HepG2 (cell line): ENCODE measurements around the gene PCDHB1. TPM values are rescaled to one million over a fixed set of nuclear protein-coding genes. Genes with fewer than 3 reads are reported as not detected.

Experiments used
- ATAC-seq: fragments of 200-7000 bp; cut with Tn5 transposase; 3 replicates; pipeline ENCODE4 v1.9.1; 2020; ENCODE audit warnings: mild to moderate bottlenecking, moderate library complexity
- BruUV-seq: library from RNA; stranded (reverse); fragments of 400-500 nt; replicated peaks from 2 replicates; lab custom pipeline; 2021; lab: Mats Ljungman, UMichigan
- CTCF ChIA-PET: fragments of 300-600 bp; formaldehyde crosslinking; extraction: SDS; loops from one replicate; lab custom pipeline; 2021; ENCODE audit warnings: low total read pairs, inconsistent platforms, low intra/inter-chr PET ratio; lab: Yijun Ruan, JAX
- POLR2A ChIA-PET: fragments of 350-600 bp; sonication (Branson Sonifier 250); formaldehyde crosslinking; loops from one replicate; lab custom pipeline; 2020; ENCODE audit warnings: antibody characterized with exemption, inconsistent platforms; lab: Yijun Ruan, JAX
- DNase-seq: peaks from one replicate; pipeline ENCODE4 v3.0.0-alpha.2; 2015; ENCODE audit warnings: low spot score
- FAIRE-seq: peaks from 3 replicates; lab custom pipeline; 2011; peaks lifted over from hg19 to GRCh38; lab: Jason Lieb, UNC
- H2AFZ ChIP-seq: one replicate; pipeline ENCODE4 v1.6.1; 2011; ENCODE audit warnings: low read length, inconsistent platforms
- H3K27ac ChIP-seq: fragments of 300-600 bp; 3 replicates; pipeline ENCODE4 v1.8.0; 2011; ENCODE audit warnings: mixed run types, mild to moderate bottlenecking, mixed read lengths, low read length, inconsistent platforms; ENCODE audit not compliant: insufficient read depth; ENCODE audit errors: extremely low read length
- H3K27me3 ChIP-seq, 2 experiments: fragments of 200-600 bp in 1 of 2; 2 replicates in 1 of 2; 3 replicates in 1 of 2; pipeline versions ENCODE4 v1.6.0 to v1.8.0; 2011; ENCODE audit warnings: low read length in 2 of 2, mild to moderate bottlenecking in 2 of 2, moderate library complexity in 2 of 2, inconsistent platforms in 1 of 2; ENCODE audit not compliant: insufficient read depth in 2 of 2, control insufficient read depth in 1 of 2
- H3K36me3 ChIP-seq, 2 experiments: fragments of 200-600 bp in 1 of 2; replicated peaks in 1 of 2; 2 replicates in 1 of 2; 3 replicates in 1 of 2; pipeline versions ENCODE4 v1.5.1 to v1.8.0; 2011; ENCODE audit warnings: low read length in 2 of 2, inconsistent platforms in 1 of 2; ENCODE audit not compliant: insufficient read depth in 2 of 2, control insufficient read depth in 1 of 2
- H3K4me1 ChIP-seq: 2 replicates; pipeline ENCODE4 v1.5.1; 2012; ENCODE audit warnings: low read length, inconsistent platforms; ENCODE audit not compliant: insufficient read depth
- H3K4me2 ChIP-seq: 2 replicates; pipeline ENCODE4 v1.6.0; 2011; ENCODE audit warnings: low read depth, low read length, inconsistent platforms
- H3K4me3 ChIP-seq, 3 experiments: fragments of 200-600 bp in 1 of 3; sonication (generic), shearing (Covaris generic) in 1 of 3; replicated peaks in 1 of 3; 2 replicates each; pipeline ENCODE4 v1.5.1; 2011 to 2016; ENCODE audit warnings: low read length in 3 of 3, inconsistent platforms in 2 of 3, low read depth in 2 of 3, mild to moderate bottlenecking in 2 of 3, control low read depth in 1 of 3, mixed read lengths in 1 of 3; ENCODE audit not compliant: insufficient read depth in 1 of 3
- H3K79me2 ChIP-seq: one replicate; pipeline ENCODE4 v1.6.1; 2011; ENCODE audit warnings: low read length, inconsistent platforms; ENCODE audit not compliant: insufficient read depth
- H3K9ac ChIP-seq: 2 replicates; pipeline ENCODE4 v1.6.0; 2011; ENCODE audit warnings: mild to moderate bottlenecking, low read depth, low read length, inconsistent platforms; ENCODE audit not compliant: insufficient read depth
- H3K9me3 ChIP-seq: 2 replicates; pipeline ENCODE4 v1.5.1; 2012; ENCODE audit warnings: mild to moderate bottlenecking, low read length
- H4K20me1 ChIP-seq: 2 replicates; pipeline ENCODE4 v1.6.0; 2011; ENCODE audit warnings: inconsistent platforms, mild to moderate bottlenecking, low read length, moderate library complexity; ENCODE audit not compliant: insufficient read depth
- TP53 ChIP-seq: sonication (generic); formaldehyde crosslinking; conservative IDR thresholded peaks from 2 replicates; pipeline ENCODE4 v1.4.0; 2020; ENCODE audit warnings: missing genetic modification reagents
- UBTF ChIP-seq: sonication (generic); formaldehyde crosslinking; IDR thresholded peaks from 2 replicates; pipeline ENCODE4 v1.4.0; 2020; ENCODE audit warnings: mild to moderate bottlenecking, missing genetic modification reagents
- ZBTB7B ChIP-seq: sonication (generic); formaldehyde crosslinking; IDR thresholded peaks from 2 replicates; pipeline ENCODE4 v1.4.0; 2020; ENCODE audit warnings: missing genetic modification reagents
- ZC3H4 ChIP-seq: sonication (generic); formaldehyde crosslinking; IDR thresholded peaks from 2 replicates; pipeline ENCODE4 v1.4.0; 2020; ENCODE audit warnings: missing genetic modification reagents, borderline replicate concordance
- ZNF136 ChIP-seq: sonication (generic); formaldehyde crosslinking; IDR thresholded peaks from 2 replicates; pipeline ENCODE4 v1.8.1; 2022; ENCODE audit warnings: low read depth, mild to moderate bottlenecking, moderate library complexity, missing genetic modification reagents
- ZNF234 ChIP-seq: sonication (generic); formaldehyde crosslinking; conservative IDR thresholded peaks from 2 replicates; pipeline ENCODE4 v1.5.1; 2020; ENCODE audit warnings: mild to moderate bottlenecking, missing genetic modification reagents
- ZNF281 ChIP-seq: sonication (generic); formaldehyde crosslinking; IDR thresholded peaks from 2 replicates; pipeline ENCODE4 v1.4.0; 2020; ENCODE audit warnings: missing genetic modification reagents, borderline replicate concordance
- ZNF383 ChIP-seq: sonication (generic); formaldehyde crosslinking; IDR thresholded peaks from 2 replicates; pipeline ENCODE4 v1.4.0; 2020; ENCODE audit warnings: missing genetic modification reagents, mild to moderate bottlenecking, borderline replicate concordance
- ZNF432 ChIP-seq: sonication (generic); formaldehyde crosslinking; IDR thresholded peaks from 2 replicates; pipeline ENCODE4 v1.5.0; 2020; ENCODE audit warnings: missing genetic modification reagents, mild to moderate bottlenecking, borderline replicate concordance
- WGBS: methylation state at CpG from one replicate; pipeline ENCODE4 v1.1.6; 2017; ENCODE audit warnings: low lambda C conversion rate; 5-methylcytosine and 5-hydroxymethylcytosine counted together
- in situ Hi-C: cut with HindIII; loops from 2 replicates; pipeline ENCODE4 v1.10.0; 2017; ENCODE audit warnings: low pct_unique_long_range_greater_than_20kb; ENCODE audit not compliant: extremely low pct_ligation_motif_present
- intact Hi-C: fragments of 100-400 bp; cut with micrococcal nuclease; formaldehyde crosslinking; loops from one replicate; pipeline ENCODE4 v1.10.0; 2022; ENCODE audit not compliant: unreplicated experiment
- polyA plus RNA-seq, 8 experiments: library from polyadenylated mRNA; depleted of rRNA in 3 of 8; stranded (reverse) in 7 of 8; unstranded in 1 of 8; fragments of >200 nt; fragmentation: Illumina TruSeq in 4 of 8; extraction: Trizol in 4 of 8; gene quantifications; 2 replicates each; pipeline versions ENCODE4 v1.2.1 to v1.2.3, GENCODE V29; 2011 to 2016; ENCODE audit warnings: low read depth in 4 of 8, missing spikeins in 1 of 8, mixed read lengths in 1 of 8; ENCODE audit not compliant: insufficient read depth in 1 of 8
- total RNA-seq, 5 experiments: library from RNA; depleted of rRNA; stranded (reverse); fragments of >200 nt; fragmentation: Illumina TruSeq; extraction: Trizol; gene quantifications; 2 replicates each; pipeline ENCODE4 v1.2.3, GENCODE V29; 2016; ENCODE audit warnings: low read depth in 1 of 5

The PCDHB1 gene
- total and polyA plus RNA-seq, 2 of the 13 experiments (the other 11 are each of a cell fraction or from before 2014, with no cell fraction given), result not detected

GRCh38 chr5:141001446-141001843, 49.7 kb upstream of the PCDHB1 start (continued):
- TF ChIP-seq ZBTB7B (no peak), TP53 (CRISPR knock-in tag) (no peak)

- Histone ChIP-seq H3K27me3 (peaks cover 1 to 6% of the 10 kb centered on the region in 2 experiments; a peak in 1 of 5 replicates), H3K27ac (no peak overlapping the region)
- FAIRE-seq, result no peak
These were observed 49.1 kb upstream of the PCDHB1 start for GRCh38 chr5:141001844-141002604.

More at GRCh38 chr5:141001844-141002604, 49.1 kb upstream of the PCDHB1 start:
- Histone ChIP-seq H3K9ac (no peak overlapping the region), H4K20me1 (no peaks in the 10 kb centered on the region), H3K4me3 (no peak overlapping the region), H3K4me2 (no peak overlapping the region), H3K4me1 (no peaks in the 10 kb centered on the region), H3K9me3 (no peaks in the 10 kb centered on the region), H3K79me2 (no peaks in the 10 kb centered on the region), H2AFZ (no peak overlapping the region), H3K36me3 (no peaks in the 10 kb centered on the region)
- no TSS peak for BruUV-seq
- in situ Hi-C loops (no loop called here), intact Hi-C loops (no loop called here)
- DNase-seq (no peak), ATAC-seq (no peak)
- ChIA-PET CTCF (no interaction called here), POLR2A (no interaction called here)
- TF ChIP-seq ZNF136 (CRISPR knock-in tag), result no peak
- no peak for TF ChIP-seq ZNF383 (CRISPR knock-in tag)
- TF ChIP-seq UBTF (CRISPR knock-in tag), result no peak
- TF ChIP-seq ZNF432 (CRISPR knock-in tag), result no peak
- TF ChIP-seq ZC3H4 (CRISPR knock-in tag), result no peak
- TF ChIP-seq ZNF281, result no peak
- no peak for TF ChIP-seq ZNF234
- WGBS, result 35% methylated on average over 18 of the region's 19 CpGs
